HG03095 (cell line): ENCODE data around the gene ALB.
"Not testable (repeated sequence)": the region's sequence is repeated elsewhere in the genome, so short reads cannot be mapped to it uniquely, and the experiment has no call there.

Experiments
- ATAC-seq: cut with Tn5 transposase; IDR thresholded peaks from one replicate; pipeline ENCODE4 v1.9.1; 2021; ENCODE audit warnings: moderate library complexity; ENCODE audit not compliant: unreplicated experiment

Gene ALB

GRCh38 chr4:73404042-73404441 lies at the start of gene ALB:
TSS of gene ALB (plus strand) at chr4:73404287. CDS start at chr4:73404328, 41 bp downstream.
- no peak for ATAC-seq

- ATAC-seq, result not testable (repeated sequence)
Measured at GRCh38 chr4:73357174-73357573, 46.9 kb upstream of the ALB start.

- ATAC-seq, result not testable (repeated sequence)
Measured at GRCh38 chr4:73369506-73370199, 34.4 kb upstream of the ALB start.

- no peak for ATAC-seq
Measured at GRCh38 chr4:73375328-73375741, 28.8 kb upstream of the ALB start.

- no peak for ATAC-seq
Measured at GRCh38 chr4:73376251-73376650, 27.8 kb upstream of the ALB start.

GRCh38 chr4:73376976-73377375 lies 27.1 kb upstream of the ALB start:
- ATAC-seq, result no peak

- ATAC-seq, result no peak
Measured at GRCh38 chr4:73378887-73379286, 25.2 kb upstream of the ALB start.

- ATAC-seq, result no peak
Measured at GRCh38 chr4:73379946-73380345, 24.1 kb upstream of the ALB start.

GRCh38 chr4:73381214-73381613 lies 22.9 kb upstream of the ALB start:
- no peak for ATAC-seq

GRCh38 chr4:73383452-73383851 lies 20.6 kb upstream of the ALB start:
- ATAC-seq, result no peak

GRCh38 chr4:73387552-73387951 lies 16.5 kb upstream of the ALB start:
- no peak for ATAC-seq

GRCh38 chr4:73388887-73389286 lies 15.2 kb upstream of the ALB start:
- no peak for ATAC-seq

- not testable (repeated sequence) for ATAC-seq
Measured at GRCh38 chr4:73389663-73390062, 14.4 kb upstream of the ALB start.

GRCh38 chr4:73391774-73392173 lies 12.3 kb upstream of the ALB start:
- no peak for ATAC-seq

- ATAC-seq, result no peak
Measured at GRCh38 chr4:73392936-73393335, 11.2 kb upstream of the ALB start.

- no peak for ATAC-seq
Measured at GRCh38 chr4:73396304-73396703, 7.8 kb upstream of the ALB start.

GRCh38 chr4:73396993-73397972 lies 6.8 kb upstream of the ALB start:
- no peak for ATAC-seq

GRCh38 chr4:73401412-73401811 lies 2.7 kb upstream of the ALB start:
- no peak for ATAC-seq

GRCh38 chr4:73404457-73404856 lies 370 bp downstream of the ALB start:
- ATAC-seq, result no peak

GRCh38 chr4:73405138-73405537 lies 1.1 kb downstream of the ALB start:
- no peak for ATAC-seq

GRCh38 chr4:73406548-73406875 lies 2.4 kb downstream of the ALB start:
- no peak for ATAC-seq

GRCh38 chr4:73407227-73407673 lies 3.2 kb downstream of the ALB start:
- no peak for ATAC-seq
